ENCODE measurements around the gene KRTAP10-4.
A peak's percentile ranks its signal among the peaks of the same experiment; 100 is the strongest.
"Not testable (repeated sequence)": the region's sequence is repeated elsewhere in the genome, so short reads cannot be mapped to it uniquely, and the experiment has no call there.

Gene KRTAP10-4

DNA sequence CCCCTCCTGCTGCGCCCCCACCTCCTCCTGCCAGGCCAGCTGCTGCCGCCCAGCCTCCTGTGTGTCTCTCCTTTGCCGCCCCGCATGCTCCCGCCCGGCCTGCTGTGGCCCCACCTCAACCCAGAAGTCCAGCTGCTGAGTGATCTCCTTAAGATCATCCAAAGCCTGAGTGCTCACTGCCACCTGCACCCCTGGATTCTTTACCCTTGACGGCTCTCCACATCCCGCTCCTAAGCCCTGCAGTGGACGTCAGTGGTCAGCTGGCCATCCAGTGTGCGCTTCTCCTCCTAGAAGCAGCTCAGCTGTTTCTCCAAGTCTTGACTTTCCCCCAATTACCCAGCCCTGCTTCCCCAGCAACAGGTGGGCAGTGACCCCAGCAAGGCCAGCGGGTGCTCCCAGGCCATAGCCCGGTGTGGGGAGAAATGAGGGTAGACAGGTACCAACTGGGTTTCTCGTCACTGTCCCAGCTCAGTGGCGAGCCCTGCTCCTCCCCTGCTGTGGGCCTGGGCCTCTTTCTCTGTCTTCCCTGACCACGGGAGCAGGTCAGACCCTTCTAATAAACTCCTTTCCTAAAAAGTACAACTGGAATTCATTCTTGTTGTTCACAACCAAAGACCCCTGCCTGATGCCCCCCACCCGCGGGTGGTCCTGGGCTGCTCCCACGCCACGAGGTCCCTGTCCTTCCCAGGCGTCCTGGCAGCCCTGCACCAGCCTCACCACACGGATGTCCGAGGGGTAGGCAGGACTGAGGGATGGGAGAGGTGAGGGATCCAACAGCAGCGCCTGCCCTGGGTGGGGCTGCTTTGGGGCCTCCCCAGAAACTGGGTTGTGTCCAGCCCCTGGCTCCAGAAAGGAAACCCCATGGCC lies 28.3 kb downstream of the KRTAP10-4 start:
- DNase-seq: no peak

GRCh38 chr21:44602463-44602850 lies 28.9 kb downstream of the KRTAP10-4 start:
- no peak for DNase-seq

GRCh38 chr21:44603109-44603875 lies 29.8 kb downstream of the KRTAP10-4 start:
- DNase-seq: no peak

GRCh38 chr21:44603911-44604310 lies 30.4 kb downstream of the KRTAP10-4 start:
- no peak for DNase-seq

- DNase-seq: no peak
These were observed 33.0 kb downstream of the KRTAP10-4 start for GRCh38 chr21:44606495-44606894.

GRCh38 chr21:44609193-44609592 lies 35.7 kb downstream of the KRTAP10-4 start:
- DNase-seq: no peak

DNA sequence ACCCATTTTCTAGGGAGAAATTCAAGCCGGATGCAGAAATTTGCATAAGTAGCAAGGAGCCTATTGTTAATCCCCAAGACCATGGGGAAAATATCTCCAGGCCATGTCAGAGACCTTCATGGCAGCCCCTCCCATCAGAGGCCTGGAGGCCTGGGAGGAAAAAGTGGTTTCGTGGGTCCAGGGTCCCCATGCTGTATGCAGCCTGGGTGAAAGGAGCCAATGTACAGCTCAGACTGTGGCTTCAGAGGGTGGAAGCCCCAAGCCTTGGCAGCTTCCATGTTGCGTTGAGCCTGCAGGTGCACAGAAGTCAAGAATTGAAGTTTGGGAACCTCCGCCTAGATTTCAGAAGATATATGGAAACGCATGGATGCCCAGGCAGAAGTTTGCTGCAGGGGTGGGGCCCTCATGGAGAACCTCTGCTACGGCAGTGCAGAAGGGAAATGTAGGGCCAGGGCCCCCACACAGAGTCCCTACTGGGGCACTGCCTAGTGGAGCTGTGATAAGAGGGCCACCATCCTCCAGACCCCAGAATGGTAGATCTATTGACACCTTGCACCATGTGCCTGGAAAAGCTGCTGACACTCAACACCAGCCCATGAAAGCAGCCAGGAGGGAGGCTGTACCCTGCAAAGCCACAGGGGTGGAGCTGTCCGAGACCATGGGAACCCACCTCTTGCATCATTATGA lies 36.8 kb downstream of the KRTAP10-4 start:
- DNase-seq: not testable (repeated sequence)

GRCh38 chr21:44611551-44611950 lies 38.0 kb downstream of the KRTAP10-4 start:
- DNase-seq: no peak

DNA sequence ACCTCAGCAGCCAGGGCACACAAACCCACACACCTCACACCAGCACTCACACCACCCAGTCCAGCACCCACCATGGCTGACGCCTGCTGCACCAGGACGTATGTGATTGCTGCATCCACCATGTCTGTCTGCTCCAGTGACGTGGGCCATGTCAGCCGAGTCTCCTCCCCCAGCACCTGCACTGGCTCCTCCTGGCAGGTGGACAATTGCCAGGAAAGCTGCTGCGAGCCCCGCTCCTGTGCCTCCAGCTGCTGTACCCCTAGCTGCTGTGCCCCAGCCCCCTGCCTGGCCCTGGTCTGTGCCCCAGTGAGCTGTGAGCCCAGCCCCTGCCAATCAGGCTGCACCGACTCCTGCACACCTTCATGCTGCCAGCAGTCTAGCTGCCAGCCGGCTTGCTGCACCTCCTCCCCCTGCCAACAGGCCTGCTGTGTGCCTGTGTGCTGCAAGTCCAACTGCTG lies 38.5 kb downstream of the KRTAP10-4 start, which contains the start of gene KRTAP10-8:
Gene KRTAP10-8 (plus strand): TSS at position 51 of the 458 bp plus-strand sequence. CDS start 22 bp downstream, at position 73.
- DNase-seq: no peak

- DNase-seq: no peak
These were observed 39.2 kb downstream of the KRTAP10-4 start for GRCh38 chr21:44612669-44613229.

DNA sequence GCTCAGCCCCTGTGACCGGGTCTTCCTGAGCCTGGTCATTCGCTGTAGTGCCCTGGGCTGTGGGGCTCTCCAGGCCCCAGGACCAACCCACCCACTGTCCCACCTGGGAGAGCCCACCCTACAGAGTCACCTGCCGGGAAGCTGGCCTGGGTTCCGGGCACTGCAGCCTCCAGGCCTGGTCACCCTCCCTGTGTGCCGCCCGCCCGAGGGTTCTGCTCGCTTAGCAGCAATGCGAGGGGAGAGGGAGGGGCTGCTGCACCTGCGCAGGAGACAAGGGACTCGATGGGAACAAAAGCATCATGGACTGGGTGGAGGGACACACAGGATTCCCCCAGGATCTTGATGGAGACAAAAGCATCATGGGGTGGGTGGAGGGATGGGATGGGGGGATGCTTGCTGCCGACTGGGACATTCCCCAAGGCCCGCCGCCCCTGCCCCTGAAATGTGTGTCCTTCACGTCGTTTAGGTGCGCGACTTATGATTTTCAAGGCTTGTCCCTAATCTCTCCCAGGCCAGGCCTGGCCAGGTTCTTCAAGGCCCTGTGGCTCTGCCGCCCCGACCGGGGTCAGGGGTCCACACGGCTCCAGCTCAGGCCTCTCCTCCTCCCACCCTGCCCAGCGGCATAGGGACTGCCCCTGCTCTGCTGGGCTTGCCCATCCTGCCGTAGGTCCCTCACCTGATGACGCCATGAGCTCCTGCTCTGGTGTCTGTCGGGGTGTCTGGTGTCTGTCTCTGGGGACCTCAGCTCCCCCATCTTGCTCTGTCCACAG lies 40.0 kb downstream of the KRTAP10-4 start:
- DNase-seq: no peak

- no peak for DNase-seq
These were observed 40.7 kb downstream of the KRTAP10-4 start for GRCh38 chr21:44614161-44614631.

DNA sequence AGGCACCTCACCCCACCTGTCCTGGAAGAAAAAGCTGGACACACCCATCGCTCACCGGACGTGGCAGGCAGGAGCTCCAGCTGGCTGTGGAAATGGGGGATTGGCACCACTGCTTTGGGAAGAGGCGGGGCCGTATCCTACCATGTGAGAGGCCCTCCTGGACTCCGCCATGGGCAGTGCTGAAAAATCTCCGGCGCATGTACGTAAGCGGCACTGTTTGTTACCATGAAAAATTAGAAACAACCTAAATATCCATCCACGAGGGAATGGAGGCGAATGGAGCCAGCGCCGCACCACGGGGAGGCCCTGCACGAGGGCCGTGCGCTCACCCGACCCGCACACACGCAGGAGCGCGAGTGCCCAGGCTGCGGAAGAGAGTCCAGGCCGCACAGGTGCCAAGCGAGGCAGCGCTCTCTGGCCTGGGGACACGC lies 41.4 kb downstream of the KRTAP10-4 start:
- DNase-seq: no peak

GRCh38 chr21:44615466-44615865 lies 41.9 kb downstream of the KRTAP10-4 start:
- no peak for DNase-seq

DNA sequence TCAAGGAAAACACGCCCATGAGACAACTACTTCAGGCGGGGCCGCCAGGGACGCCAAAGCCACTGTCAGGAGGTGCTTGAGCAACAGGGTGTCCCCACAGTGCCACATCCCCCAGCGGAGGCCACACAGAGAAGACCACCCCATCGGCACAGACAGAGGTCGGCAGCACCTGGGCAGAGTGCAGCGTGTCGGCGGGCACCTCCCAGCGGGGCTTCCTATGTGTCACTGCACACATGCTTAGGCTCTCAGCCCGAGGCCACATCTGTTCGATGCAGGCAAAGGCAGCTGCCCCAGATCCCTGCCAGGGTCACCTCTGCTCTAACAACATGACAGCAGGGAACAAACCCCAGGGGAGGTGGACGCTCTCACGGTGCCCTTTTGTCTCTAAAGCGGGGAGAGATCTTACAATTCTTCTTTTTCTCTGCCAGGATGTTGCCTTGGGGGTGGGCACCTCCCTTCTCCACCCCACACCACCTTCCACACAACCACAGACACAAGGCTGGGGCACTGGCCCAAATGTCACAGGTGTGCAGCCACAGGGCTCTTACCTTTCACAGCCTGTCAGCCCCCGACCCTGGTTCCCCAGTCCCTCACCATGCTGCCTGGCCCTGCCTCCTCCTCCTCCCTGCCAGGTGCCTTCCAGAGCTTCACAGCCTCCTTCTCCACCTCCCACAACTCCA lies 42.5 kb downstream of the KRTAP10-4 start:
- no peak for DNase-seq

GRCh38 chr21:44616591-44616926 lies 43.0 kb downstream of the KRTAP10-4 start:
- no peak for DNase-seq

DNA sequence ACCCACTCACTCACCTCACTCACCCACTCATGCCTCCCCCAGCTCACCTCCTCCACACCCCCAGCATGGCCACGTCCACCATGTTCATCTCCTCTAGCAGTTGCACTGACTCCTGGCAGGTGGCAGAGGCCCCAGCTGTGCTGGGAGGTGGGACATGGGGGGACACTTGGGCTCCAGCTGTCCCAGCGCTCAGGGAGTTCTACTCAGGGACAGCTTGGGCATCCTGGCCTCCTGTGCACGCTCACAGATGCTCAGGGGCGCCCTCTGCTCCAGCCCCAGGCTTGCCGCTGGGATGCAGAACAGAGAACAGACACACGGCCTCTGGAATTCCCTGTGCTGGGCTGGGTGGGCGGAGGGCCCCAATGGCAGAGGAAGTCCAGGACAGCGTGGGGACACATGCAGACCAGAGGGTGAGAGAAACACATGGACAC lies 43.6 kb downstream of the KRTAP10-4 start:
- DNase-seq: no peak

DNA sequence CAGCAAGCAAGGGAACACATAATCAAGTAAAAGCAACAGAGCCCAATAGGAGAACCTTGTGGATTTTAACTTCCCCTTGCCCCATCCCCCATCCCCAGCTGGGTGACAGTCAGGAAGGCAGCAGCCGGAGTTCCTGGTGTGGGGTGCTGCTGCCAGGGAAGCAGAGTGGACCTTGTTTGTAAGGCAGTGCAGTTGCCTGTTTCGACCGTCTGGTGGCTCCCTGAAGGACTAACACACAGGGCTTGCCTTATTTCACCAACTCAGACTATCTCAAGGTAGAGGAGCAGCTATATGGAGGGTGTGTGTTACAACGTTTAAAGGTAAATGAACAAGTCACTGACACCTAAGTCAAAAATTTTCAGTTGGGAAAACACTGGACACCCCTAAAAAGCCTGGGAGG lies 45.0 kb downstream of the KRTAP10-4 start:
- no peak for DNase-seq

GRCh38 chr21:44618909-44619308 lies 45.4 kb downstream of the KRTAP10-4 start:
- DNase-seq: peak; percentile 20 to 79 (median 55)

DNA sequence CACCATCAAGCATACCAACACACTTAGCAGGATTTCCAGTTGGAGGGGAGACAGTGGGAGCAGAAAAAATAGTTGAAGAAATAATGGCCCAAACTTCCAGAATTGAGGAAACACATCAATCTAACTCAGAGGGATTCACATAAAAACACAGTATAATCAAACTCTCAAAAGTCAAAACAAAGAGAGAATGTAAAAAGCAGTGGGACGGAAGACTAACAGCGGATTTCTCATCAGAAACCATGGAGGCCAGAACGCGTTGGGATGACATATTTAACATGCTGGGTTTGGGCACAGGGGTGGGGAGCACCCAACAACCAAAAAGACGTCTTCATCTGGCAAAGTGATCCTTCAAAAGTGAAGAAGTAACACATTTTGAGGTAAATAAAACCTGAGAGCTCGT lies 46.4 kb downstream of the KRTAP10-4 start:
- no peak for DNase-seq

- no peak for DNase-seq
These were observed 50.0 kb downstream of the KRTAP10-4 start for GRCh38 chr21:44623575-44623974.

All from stimulated activated naive CD4-positive, alpha-beta T cell (primary cell).